ENCODE results near the gene PMEPA1.

PMEPA1 gene

GRCh38 chr20:57598491-57598890 is 111.3 kb downstream of the PMEPA1 start:
- DNase-seq: no peak
